Measurements from ENCODE around the gene APOL6.
"Not testable (repeated sequence)": the region's sequence is repeated elsewhere in the genome, so short reads cannot be mapped to it uniquely, and the experiment has no call there.

APOL6 gene

GRCh38 chr22:35641494-35642120 is 6.6 kb upstream of the APOL6 start:
- no peak for FAIRE-seq

- no peak for FAIRE-seq
Observed at GRCh38 chr22:35642305-35642741, 5.9 kb upstream of the APOL6 start.

GRCh38 chr22:35643991-35644390 is 4.3 kb upstream of the APOL6 start:
- FAIRE-seq = no peak

GRCh38 chr22:35645646-35646045 is 2.6 kb upstream of the APOL6 start:
- no peak for FAIRE-seq

GRCh38 chr22:35649026-35649553 is 844 bp downstream of the APOL6 start:
- FAIRE-seq = no peak

- FAIRE-seq = no peak
Observed at GRCh38 chr22:35649636-35650250, 1.5 kb downstream of the APOL6 start.

- no peak for FAIRE-seq
Observed at GRCh38 chr22:35651085-35651484, 2.8 kb downstream of the APOL6 start.

- no peak for FAIRE-seq
Observed at GRCh38 chr22:35653824-35654223, 5.6 kb downstream of the APOL6 start.

- no peak for FAIRE-seq
Observed at GRCh38 chr22:35656284-35656752, 8.1 kb downstream of the APOL6 start.

GRCh38 chr22:35657571-35658312 is 9.5 kb downstream of the APOL6 start:
- FAIRE-seq = no peak

GRCh38 chr22:35660291-35661127 is 12.3 kb downstream of the APOL6 start:
- FAIRE-seq = no peak

GRCh38 chr22:35661464-35661863 is 13.2 kb downstream of the APOL6 start:
- FAIRE-seq = no peak

- no peak for FAIRE-seq
Observed at GRCh38 chr22:35662914-35663313, 14.7 kb downstream of the APOL6 start.

- FAIRE-seq = no peak
Observed at GRCh38 chr22:35663371-35663770, 15.1 kb downstream of the APOL6 start.

- FAIRE-seq = no peak
Observed at GRCh38 chr22:35664955-35665587, 16.8 kb downstream of the APOL6 start.

- FAIRE-seq = not testable (repeated sequence)
Observed at GRCh38 chr22:35666699-35667098, 18.5 kb downstream of the APOL6 start.

GRCh38 chr22:35674335-35674734 is 26.1 kb downstream of the APOL6 start:
- FAIRE-seq = no peak

- FAIRE-seq = not testable (repeated sequence)
Observed at GRCh38 chr22:35676065-35676464, 27.8 kb downstream of the APOL6 start.

- FAIRE-seq = no peak
Observed at GRCh38 chr22:35677460-35678187, 29.4 kb downstream of the APOL6 start.

- no peak for FAIRE-seq
Observed at GRCh38 chr22:35678836-35679235, 30.6 kb downstream of the APOL6 start.

- FAIRE-seq = not testable (repeated sequence)
Observed at GRCh38 chr22:35679492-35679891, 31.2 kb downstream of the APOL6 start.
